ENCODE data around the gene COMMD10. TPM values are rescaled to one million over a fixed set of nuclear protein-coding genes. Genes with fewer than 3 reads are reported as not detected.

COMMD10 gene
- total RNA-seq, 1 experiment from 2014 or later: 75.0 TPM

- in situ Hi-C loops (cut with HindIII; ENCODE audit: low pct_unique_long_range_greater_than_20kb, low sequenced_read_pairs): no loop called here
- DNase-seq (ENCODE audit: low read depth, low spot score): no peak
Measured at GRCh38 chr5:116303340-116303739, 218.5 kb downstream of the COMMD10 start.

- in situ Hi-C loops (cut with HindIII; ENCODE audit: low pct_unique_long_range_greater_than_20kb, low sequenced_read_pairs): no loop called here
Measured at GRCh38 chr5:116303810-116304209, 219.0 kb downstream of the COMMD10 start.

GRCh38 chr5:116305899-116306298 lies 221.1 kb downstream of the COMMD10 start:
- DNase-seq (ENCODE audit: low read depth, low spot score): no peak
- in situ Hi-C loops (cut with HindIII; ENCODE audit: low pct_unique_long_range_greater_than_20kb, low sequenced_read_pairs): no loop called here

More at GRCh38 chr5:116303810-116304209, 219.0 kb downstream of the COMMD10 start:
- DNase-seq (ENCODE audit: low read depth, low spot score): no peak

- no peak for DNase-seq (ENCODE audit: low read depth, low spot score)
- in situ Hi-C loops (cut with HindIII; ENCODE audit: low pct_unique_long_range_greater_than_20kb, low sequenced_read_pairs): no loop called here
Measured at GRCh38 chr5:116306846-116307245, 222.0 kb downstream of the COMMD10 start.

DNA sequence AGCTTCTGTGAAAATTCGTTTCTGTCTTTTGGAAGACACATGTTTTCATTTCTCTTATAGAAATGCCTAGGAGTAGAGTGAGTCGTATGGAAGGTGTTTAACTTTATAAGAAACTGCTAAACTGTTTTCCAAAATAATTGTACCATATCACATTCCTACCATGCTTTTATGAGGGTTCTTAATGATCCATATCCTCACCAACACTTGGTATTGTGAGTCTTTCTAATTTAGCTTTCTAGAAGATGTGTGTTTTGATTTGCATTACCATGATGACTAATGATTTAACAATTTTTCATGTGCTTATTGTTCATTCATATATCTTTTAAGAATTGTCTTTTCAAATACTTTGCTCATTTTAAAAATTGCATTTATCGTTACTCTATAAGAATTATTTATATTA lies 223.6 kb downstream of the COMMD10 start:
- in situ Hi-C loops (cut with HindIII; ENCODE audit: low pct_unique_long_range_greater_than_20kb, low sequenced_read_pairs): no loop called here
- no peak for DNase-seq (ENCODE audit: low read depth, low spot score)

- in situ Hi-C loops (cut with HindIII; ENCODE audit: low pct_unique_long_range_greater_than_20kb, low sequenced_read_pairs): no loop called here
- no peak for DNase-seq (ENCODE audit: low read depth, low spot score)
Measured at GRCh38 chr5:116313366-116313765, 228.5 kb downstream of the COMMD10 start.

DNA sequence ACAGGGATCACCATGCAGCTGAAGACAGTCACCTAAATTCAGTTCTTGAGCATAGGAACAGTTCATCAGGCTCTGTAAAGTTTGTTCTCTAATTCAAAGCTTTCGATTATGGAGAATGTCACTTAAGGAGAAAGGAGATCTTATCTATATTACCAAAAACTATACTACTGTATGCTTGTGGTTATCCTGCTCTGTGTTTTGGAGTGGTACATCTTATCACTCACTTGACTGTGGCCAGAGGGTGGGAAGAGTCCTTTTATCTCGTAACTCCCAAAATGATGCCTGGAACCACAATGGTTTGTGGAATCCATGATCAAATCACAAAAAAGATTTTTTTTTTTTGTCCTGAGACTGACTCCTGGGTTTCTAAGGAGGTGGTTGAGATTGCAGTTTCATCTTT lies 230.7 kb downstream of the COMMD10 start:
- in situ Hi-C loops (cut with HindIII; ENCODE audit: low pct_unique_long_range_greater_than_20kb, low sequenced_read_pairs): no loop called here
- DNase-seq (ENCODE audit: low read depth, low spot score): no peak

GRCh38 chr5:116318091-116318854 lies 233.4 kb downstream of the COMMD10 start:
- in situ Hi-C loops (cut with HindIII; ENCODE audit: low pct_unique_long_range_greater_than_20kb, low sequenced_read_pairs): no loop called here
- no peak for DNase-seq (ENCODE audit: low read depth, low spot score)

GRCh38 chr5:116320486-116320885 lies 235.7 kb downstream of the COMMD10 start:
- in situ Hi-C loops (cut with HindIII; ENCODE audit: low pct_unique_long_range_greater_than_20kb, low sequenced_read_pairs): no loop called here

GRCh38 chr5:116329503-116329902 lies 244.7 kb downstream of the COMMD10 start:
- in situ Hi-C loops (cut with HindIII; ENCODE audit: low pct_unique_long_range_greater_than_20kb, low sequenced_read_pairs): no loop called here
- DNase-seq (ENCODE audit: low read depth, low spot score): no peak

More at GRCh38 chr5:116320486-116320885, 235.7 kb downstream of the COMMD10 start:
- no peak for DNase-seq (ENCODE audit: low read depth, low spot score)

- no peak for DNase-seq (ENCODE audit: low read depth, low spot score)
- in situ Hi-C loops (cut with HindIII; ENCODE audit: low pct_unique_long_range_greater_than_20kb, low sequenced_read_pairs): no loop called here
Measured at GRCh38 chr5:116340799-116341198, 256.0 kb downstream of the COMMD10 start.

Small RNAs within 50 kb of the gene (small RNA-seq; reads per million reads assigned to genes)
- gene HMGN2P27: 0 reads per million in 2 experiments
- 0 reads per million in 2 experiments for gene RNU6-644P

Other genes starting within 250 kb of the COMMD10 start
- 52.0 and 65.1 TPM in 2 replicates for gene ATG12, start 243.5 kb upstream of the COMMD10 start, total RNA-seq (2014; rRNA removed; shearing (Covaris generic))
- gene AP3S1, start 243.1 kb upstream of the COMMD10 start, total RNA-seq (2014; rRNA removed; shearing (Covaris generic)): 80.1 and 96.5 TPM in 2 replicates
- gene LVRN, start 122.5 kb upstream of the COMMD10 start, total RNA-seq (2014; rRNA removed; shearing (Covaris generic)): 0.16 TPM in 1 of 2 replicates, not detected in the other
- gene ARL14EPL, start 52.6 kb upstream of the COMMD10 start, total RNA-seq (2014; rRNA removed; shearing (Covaris generic)): not detected in 2 replicates